Fibroblast of lung (primary cell): ENCODE results near the gene HHIPL1. TPM values are rescaled to one million over a fixed set of nuclear protein-coding genes. Genes with fewer than 3 reads are reported as not detected.

Experiments
- DNase-seq, 2 donors: peaks; one replicate each; pipeline versions ENCODE4 v3.0.0 to v3.0.0-alpha.2; 2010; ENCODE audit warnings: low read depth in 2 of 2
- H2AFZ ChIP-seq: 2 replicates; pipeline ENCODE4 v1.5.1; 2012; ENCODE audit warnings: low read length, control low read depth, inconsistent platforms
- H3K27ac ChIP-seq: 2 replicates; pipeline ENCODE4 v1.5.1; 2011; ENCODE audit warnings: low read length, control low read depth; ENCODE audit not compliant: insufficient read depth
- H3K27me3 ChIP-seq: 2 replicates; pipeline ENCODE4 v1.5.1; 2011; ENCODE audit warnings: mild to moderate bottlenecking, low read length; ENCODE audit not compliant: control insufficient read depth, insufficient read depth
- H3K36me3 ChIP-seq: 2 replicates; pipeline ENCODE4 v1.5.1; 2011; ENCODE audit warnings: low read length; ENCODE audit not compliant: control insufficient read depth, insufficient read depth
- H3K4me1 ChIP-seq: 2 replicates; pipeline ENCODE4 v1.5.1; 2011; ENCODE audit warnings: low read length; ENCODE audit not compliant: control insufficient read depth, insufficient read depth; ENCODE audit errors: extremely low read depth
- H3K4me2 ChIP-seq: 2 replicates; pipeline ENCODE4 v1.5.1; 2011; ENCODE audit warnings: low read length, control low read depth; ENCODE audit not compliant: insufficient read depth; ENCODE audit errors: extremely low read depth
- H3K4me3 ChIP-seq, 4 experiments: fragments of 200-600 bp in 1 of 4; sonication (generic) in 1 of 4; replicated peaks in 1 of 4; 2 replicates each; pipeline ENCODE4 v1.5.1; 2011 to 2016; ENCODE audit warnings: low read length in 4 of 4, low read depth in 3 of 4, mild to moderate bottlenecking in 3 of 4, control low read depth in 2 of 4, inconsistent platforms in 1 of 4, mixed read lengths in 1 of 4; ENCODE audit not compliant: insufficient read depth in 1 of 4; ENCODE audit errors: control extremely low read depth in 1 of 4
- H3K79me2 ChIP-seq: 2 replicates; pipeline ENCODE4 v1.5.1; 2012; ENCODE audit warnings: mild to moderate bottlenecking, low read length, inconsistent platforms; ENCODE audit not compliant: control insufficient read depth, insufficient read depth
- H3K9ac ChIP-seq: 2 replicates; pipeline ENCODE4 v1.5.1; 2011; ENCODE audit warnings: mild to moderate bottlenecking, low read length, control low read depth; ENCODE audit not compliant: insufficient read depth
- H3K9me3 ChIP-seq: 2 replicates; pipeline ENCODE4 v1.5.1; 2012; ENCODE audit warnings: low read depth, low read length; ENCODE audit not compliant: control insufficient read depth, insufficient read depth
- H4K20me1 ChIP-seq: 2 replicates; pipeline ENCODE4 v1.5.1; 2011; ENCODE audit warnings: low read length; ENCODE audit not compliant: control insufficient read depth, insufficient read depth; ENCODE audit errors: extremely low read depth
- CTCF ChIP-seq, 2 donors: IDR thresholded peaks in 1 of 2; conservative IDR thresholded peaks in 1 of 2; 1 replicate in 1 of 2; 2 replicates in 1 of 2; pipeline ENCODE4 v1.5.1; 2011 to 2012; ENCODE audit warnings: low read length in 2 of 2, control low read depth in 1 of 2, inconsistent platforms in 1 of 2, low read depth in 1 of 2, mild to moderate bottlenecking in 1 of 2
- EZH2 ChIP-seq: IDR thresholded peaks from 2 replicates; pipeline ENCODE4 v1.5.1; 2012; ENCODE audit warnings: low read length, control low read depth, mild to moderate bottlenecking; ENCODE audit errors: missing control alignments
- polyA plus RNA-seq, 2 donors: library from polyadenylated mRNA; depleted of rRNA in 1 of 2; stranded (reverse) in 1 of 2; unstranded in 1 of 2; fragments of >200 nt; gene quantifications; 2 replicates each; pipeline ENCODE4 v1.2.1, GENCODE V29; 2011 to 2012; ENCODE audit warnings: missing spikeins in 1 of 2
- total RNA-seq: library from RNA; depleted of rRNA; stranded (reverse); fragments of >200 nt; gene quantifications from 2 replicates; pipeline ENCODE4 v1.2.1, GENCODE V29; 2014

The HHIPL1 gene
- total and polyA plus RNA-seq, 2 donors (not counting 1 experiment from before 2014, with no cell fraction given), result 1.5 to 9.9 TPM

- Histone ChIP-seq H3K4me1 (peaks cover 6% of the 10 kb centered on the region), H3K9ac (no peak overlapping the region), H2AFZ (no peak overlapping the region), H3K27me3 (no peaks in the 10 kb centered on the region), H3K4me3 (no peak overlapping the region), H3K27ac (no peak overlapping the region), H3K79me2 (no peaks in the 10 kb centered on the region), H4K20me1 (no peaks in the 10 kb centered on the region), H3K4me2 (no peak overlapping the region), H3K36me3 (no peaks in the 10 kb centered on the region), H3K9me3 (no peaks in the 10 kb centered on the region)
- TF ChIP-seq CTCF (conservative IDR thresholded peaks at IDR 0.05 in 1 of 2, IDR thresholded peaks at IDR 0.05 in 1 of 2; ENCODE audit: low read depth in 1 of 2, low read length in 2 of 2) (no peak), EZH2 (no peak)
- DNase-seq, result peak in 1 of 2 donors; percentile 68
Measured at GRCh38 chr14:99615497-99616157, 29.3 kb upstream of the HHIPL1 start.

- Histone ChIP-seq H3K27ac (no peak overlapping the region), H3K9me3 (no peaks in the 10 kb centered on the region), H4K20me1 (no peaks in the 10 kb centered on the region), H3K4me1 (peaks cover 6% of the 10 kb centered on the region), H2AFZ (no peak overlapping the region), H3K27me3 (no peaks in the 10 kb centered on the region), H3K9ac (no peak overlapping the region), H3K4me2 (no peak overlapping the region), H3K36me3 (no peaks in the 10 kb centered on the region), H3K4me3 (no peak overlapping the region), H3K79me2 (no peaks in the 10 kb centered on the region)
- TF ChIP-seq CTCF (conservative IDR thresholded peaks at IDR 0.05 in 1 of 2, IDR thresholded peaks at IDR 0.05 in 1 of 2; ENCODE audit: low read depth in 1 of 2, low read length in 2 of 2) (no peak), EZH2 (no peak)
- DNase-seq, result peak in 1 of 2 donors; percentile 22
Measured at GRCh38 chr14:99616832-99617800, 27.8 kb upstream of the HHIPL1 start.
